Measurements from ENCODE around the gene CACNA1A.
A peak's percentile ranks its signal among the peaks of the same experiment; 100 is the strongest.

The CACNA1A gene

GRCh38 chr19:13356686-13357280, 149.5 kb downstream of the CACNA1A start:
- no peak overlapping the region for H3K4me3 ChIP-seq
- H3K9me3 ChIP-seq = peaks cover 7% of the 10 kb centered on the region
- no peaks in the 10 kb centered on the region for H3K4me1 ChIP-seq
- no peak overlapping the region for H3K9ac ChIP-seq
- H3K27ac ChIP-seq = no peak overlapping the region
- H4K20me1 ChIP-seq = no peaks in the 10 kb centered on the region
- no peaks in the 10 kb centered on the region for H3K27me3 ChIP-seq
- no peak overlapping the region for H3K4me2 ChIP-seq
- no peaks in the 10 kb centered on the region for H3K36me3 ChIP-seq
- TF ChIP-seq Cebpa-rat (IDR thresholded peaks at IDR 0.05) = no peak

- Histone ChIP-seq H3K27ac (no peak overlapping the region), H3K27me3 (no peaks in the 10 kb centered on the region), H3K4me3 (no peak overlapping the region), H3K4me2 (no peak overlapping the region), H3K4me1 (no peaks in the 10 kb centered on the region), H4K20me1 (no peaks in the 10 kb centered on the region), H3K9me3 (peaks cover 9% of the 10 kb centered on the region), H3K9ac (no peak overlapping the region), H3K36me3 (no peaks in the 10 kb centered on the region)
- TF ChIP-seq Cebpa-rat (IDR thresholded peaks at IDR 0.05) = no peak
Measured at GRCh38 chr19:13356185-13356584, 150.1 kb downstream of the CACNA1A start.

- no peak for TF ChIP-seq Cebpa-rat (IDR thresholded peaks at IDR 0.05)
- no peaks in the 10 kb centered on the region for H4K20me1 ChIP-seq
- peaks cover 18% of the 10 kb centered on the region for H3K9me3 ChIP-seq
- no peaks in the 10 kb centered on the region for H3K36me3 ChIP-seq
- H3K27me3 ChIP-seq = no peaks in the 10 kb centered on the region
- no peak overlapping the region for H3K27ac ChIP-seq
- no peak overlapping the region for H3K9ac ChIP-seq
- H3K4me3 ChIP-seq = no peak overlapping the region
- no peaks in the 10 kb centered on the region for H3K4me1 ChIP-seq
- no peak overlapping the region for H3K4me2 ChIP-seq
Measured at GRCh38 chr19:13355356-13355755, 150.9 kb downstream of the CACNA1A start.

GRCh38 chr19:13353625-13354024, 152.7 kb downstream of the CACNA1A start:
- Histone ChIP-seq H3K36me3 (no peaks in the 10 kb centered on the region), H3K27me3 (no peaks in the 10 kb centered on the region), H3K9me3 (peaks cover 26% of the 10 kb centered on the region)

GRCh38 chr19:13350759-13351158, 155.5 kb downstream of the CACNA1A start:
- H3K4me2 ChIP-seq = no peak overlapping the region
- no peaks in the 10 kb centered on the region for H3K4me1 ChIP-seq
- H3K9ac ChIP-seq = no peak overlapping the region
- H3K27me3 ChIP-seq = no peaks in the 10 kb centered on the region
- no peak overlapping the region for H3K4me3 ChIP-seq
- 0 out of 2 replicates have a peak, but pooled peaks have one; percentile 23 for TF ChIP-seq Cebpa-rat (IDR thresholded peaks at IDR 0.05)
- no peak overlapping the region for H3K27ac ChIP-seq
- no peaks in the 10 kb centered on the region for H3K36me3 ChIP-seq
- peaks cover 26% of the 10 kb centered on the region for H3K9me3 ChIP-seq
- no peaks in the 10 kb centered on the region for H4K20me1 ChIP-seq

More at GRCh38 chr19:13353625-13354024, 152.7 kb downstream of the CACNA1A start:
- no peak overlapping the region for H3K27ac ChIP-seq
- no peak overlapping the region for H3K4me3 ChIP-seq
- H3K4me1 ChIP-seq = no peaks in the 10 kb centered on the region
- H3K9ac ChIP-seq = no peak overlapping the region
- no peak overlapping the region for H3K4me2 ChIP-seq
- no peaks in the 10 kb centered on the region for H4K20me1 ChIP-seq
- TF ChIP-seq Cebpa-rat (IDR thresholded peaks at IDR 0.05) = no peak

- TF ChIP-seq Cebpa-rat (IDR thresholded peaks at IDR 0.05) = no peak
- Histone ChIP-seq H3K36me3 (no peaks in the 10 kb centered on the region), H3K9me3 (peaks cover 26% of the 10 kb centered on the region), H3K4me1 (no peaks in the 10 kb centered on the region), H3K27me3 (no peaks in the 10 kb centered on the region), H3K4me2 (no peak overlapping the region), H3K4me3 (no peak overlapping the region), H3K9ac (no peak overlapping the region), H3K27ac (no peak overlapping the region), H4K20me1 (no peaks in the 10 kb centered on the region)
Measured at GRCh38 chr19:13350072-13350471, 156.2 kb downstream of the CACNA1A start.

- Histone ChIP-seq H3K9me3 (peaks cover 31% of the 10 kb centered on the region), H3K4me1 (no peaks in the 10 kb centered on the region), H3K4me2 (no peak overlapping the region), H3K9ac (no peak overlapping the region), H3K36me3 (no peaks in the 10 kb centered on the region), H3K4me3 (no peak overlapping the region), H3K27ac (no peak overlapping the region), H4K20me1 (no peaks in the 10 kb centered on the region), H3K27me3 (no peaks in the 10 kb centered on the region)
- TF ChIP-seq Cebpa-rat (IDR thresholded peaks at IDR 0.05) = no peak
Measured at GRCh38 chr19:13347367-13347766, 158.9 kb downstream of the CACNA1A start.

GRCh38 chr19:13343514-13343913, 162.8 kb downstream of the CACNA1A start:
- Histone ChIP-seq H3K36me3 (no peaks in the 10 kb centered on the region), H4K20me1 (no peaks in the 10 kb centered on the region), H3K9me3 (peaks cover 11% of the 10 kb centered on the region), H3K27ac (no peak overlapping the region), H3K27me3 (no peaks in the 10 kb centered on the region), H3K9ac (no peak overlapping the region), H3K4me1 (peaks cover 24% of the 10 kb centered on the region), H3K4me3 (no peak overlapping the region), H3K4me2 (no peak overlapping the region)
- TF ChIP-seq Cebpa-rat (IDR thresholded peaks at IDR 0.05) = peak; percentile 84; the same call in 1 of the 2 replicates

GRCh38 chr19:13342672-13343071, 163.6 kb downstream of the CACNA1A start:
- H3K9ac ChIP-seq = no peak overlapping the region
- no peaks in the 10 kb centered on the region for H3K27me3 ChIP-seq
- peaks cover 24% of the 10 kb centered on the region for H3K4me1 ChIP-seq
- TF ChIP-seq Cebpa-rat (IDR thresholded peaks at IDR 0.05) = no peak
- no peaks in the 10 kb centered on the region for H4K20me1 ChIP-seq
- H3K4me3 ChIP-seq = no peak overlapping the region
- no peak overlapping the region for H3K4me2 ChIP-seq
- H3K9me3 ChIP-seq = peaks cover 11% of the 10 kb centered on the region
- no peaks in the 10 kb centered on the region for H3K36me3 ChIP-seq
- no peak overlapping the region for H3K27ac ChIP-seq

- Histone ChIP-seq H3K27ac (no peak overlapping the region), H3K9me3 (peaks cover 11% of the 10 kb centered on the region), H3K36me3 (no peaks in the 10 kb centered on the region), H3K4me2 (no peak overlapping the region), H3K4me3 (no peak overlapping the region), H4K20me1 (no peaks in the 10 kb centered on the region), H3K27me3 (no peaks in the 10 kb centered on the region), H3K9ac (no peak overlapping the region), H3K4me1 (peaks cover 24% of the 10 kb centered on the region)
- no peak for TF ChIP-seq Cebpa-rat (IDR thresholded peaks at IDR 0.05)
Measured at GRCh38 chr19:13339869-13340268, 166.4 kb downstream of the CACNA1A start.

- H3K4me3 ChIP-seq = no peak overlapping the region
- H3K27ac ChIP-seq = no peak overlapping the region
- no peak overlapping the region for H3K9ac ChIP-seq
- no peaks in the 10 kb centered on the region for H3K27me3 ChIP-seq
- no peaks in the 10 kb centered on the region for H4K20me1 ChIP-seq
- no peaks in the 10 kb centered on the region for H3K36me3 ChIP-seq
- peaks cover 24% of the 10 kb centered on the region for H3K4me1 ChIP-seq
- 0 out of 2 replicates have a peak, but pooled peaks cover 5% of the 10 kb centered on the region for H3K9me3 ChIP-seq
- TF ChIP-seq Cebpa-rat (IDR thresholded peaks at IDR 0.05) = no peak
- no peak overlapping the region for H3K4me2 ChIP-seq
Measured at GRCh38 chr19:13337181-13337580, 169.1 kb downstream of the CACNA1A start.

All from BLaER1 (cell line).